Activated naive CD4-positive, alpha-beta T cell treated with anti-CD3 and anti-CD28 coated beads, Interleukin-2, amount 10 ng/mL, durations not matched to agents 5 hours and 36 hours (primary cell): ENCODE data around the gene GNAS-AS1. TPM values are rescaled to one million over a fixed set of nuclear protein-coding genes. Genes with fewer than 3 reads are reported as not detected.

ENCODE experiments used
- microRNA-seq: library from miRNA; unstranded; fragments of <30 nt; microRNA quantifications from one replicate; pipeline ENCODE4 v1.2.0, GENCODE V29; 2022; ENCODE audit warnings: borderline microRNAs expressed, borderline replicate concordance
- total RNA-seq, 2 experiments: library from RNA; stranded (reverse); gene quantifications; one replicate each; pipeline ENCODE4 v1.2.3, GENCODE V29; 2021

The GNAS-AS1 gene
- total RNA-seq: 1 to 10 TPM in 1 of 2 experiments, under 1 TPM in 1; 0.89 to 1.7 TPM

GRCh38 chr20:58850693-58851174 is at the start of gene GNAS-AS1:
GNAS-AS1 (minus strand) TSS chr20:58850902.

GRCh38 chr20:58852543-58853271 is 2.0 kb upstream of the GNAS-AS1 start, which contains the start of gene GNAS:
GNAS (plus strand) TSS chr20:58852716.

Small RNAs within 50 kb of the gene (microRNA-seq; reads per million reads assigned to microRNA genes)
- not detected for gene MIR298

Other genes starting within 250 kb of the GNAS-AS1 start
- 100 to 1,000 TPM; 183 to 193 TPM for gene STX16, start 199.6 kb downstream of the GNAS-AS1 start, total RNA-seq
- 10 to 100 TPM; 42.8 to 42.9 TPM for gene NPEPL1, start 158.1 kb downstream of the GNAS-AS1 start, total RNA-seq
- gene GNAS, start 1.8 kb upstream of the GNAS-AS1 start, total RNA-seq: 100 to 1,000 TPM; 955 to 964 TPM
- 10 to 100 TPM; 65.1 to 65.6 TPM for gene NELFCD, start 130.4 kb upstream of the GNAS-AS1 start, total RNA-seq
- gene CTSZ, start 156.4 kb upstream of the GNAS-AS1 start, total RNA-seq: 10 to 100 TPM; 43.6 to 48.9 TPM
- gene TUBB1, start 168.5 kb upstream of the GNAS-AS1 start, total RNA-seq: not detected
- 100 to 1,000 TPM; 102 to 110 TPM for gene ATP5F1E, start 181.4 kb upstream of the GNAS-AS1 start, total RNA-seq
- 10 to 100 TPM; 64.2 to 72.3 TPM for gene PRELID3B, start 191.9 kb upstream of the GNAS-AS1 start, total RNA-seq